Subcutaneous abdominal adipose tissue (tissue), 5 donors: ENCODE measurements around the gene PTPRCAP.
"Not testable (repeated sequence)": the region's sequence is repeated elsewhere in the genome, so short reads cannot be mapped to it uniquely, and the experiment has no call there.

Experiments used
- H3K27ac ChIP-seq: one replicate; pipeline ENCODE4 v1.7.0; 2013; ENCODE audit warnings: low read depth, mild to moderate bottlenecking, inconsistent platforms, low read length, moderate library complexity
- H3K27me3 ChIP-seq, 5 donors: one replicate each; pipeline ENCODE4 v1.7.0; 2013; ENCODE audit warnings: low read length in 5 of 5, inconsistent platforms in 1 of 5; ENCODE audit not compliant: control insufficient read depth in 5 of 5, insufficient read depth in 4 of 5
- H3K36me3 ChIP-seq, 5 donors: one replicate each; pipeline ENCODE4 v1.7.0; 2013; ENCODE audit warnings: low read length in 5 of 5; ENCODE audit not compliant: control insufficient read depth in 5 of 5, insufficient read depth in 5 of 5
- H3K4me1 ChIP-seq, 5 donors: one replicate each; pipeline ENCODE4 v1.7.0; 2013; ENCODE audit warnings: low read length in 5 of 5, mild to moderate bottlenecking in 3 of 5, moderate library complexity in 1 of 5; ENCODE audit not compliant: control insufficient read depth in 5 of 5, insufficient read depth in 5 of 5
- H3K4me3 ChIP-seq, 5 donors: one replicate each; pipeline ENCODE4 v1.7.0; 2013; ENCODE audit warnings: low read length in 5 of 5, low read depth in 1 of 5
- H3K9ac ChIP-seq, 5 donors: one replicate each; pipeline ENCODE4 v1.7.0; 2013; ENCODE audit warnings: low read length in 5 of 5, mild to moderate bottlenecking in 4 of 5, moderate library complexity in 3 of 5
- H3K9me3 ChIP-seq, 5 donors: one replicate each; pipeline ENCODE4 v1.7.0; 2013; ENCODE audit warnings: low read length in 5 of 5; ENCODE audit not compliant: control insufficient read depth in 5 of 5
- donor health status: healthy.
- donor health status: healthy.
- donor health status: healthy.
- donor health status: healthy.
- donor health status: healthy.

PTPRCAP gene

GRCh38 chr11:67409261-67409666, 28.2 kb downstream of the PTPRCAP start:
- no peak overlapping the region for H3K4me3 ChIP-seq
- no peak overlapping the region for H3K9ac ChIP-seq
- H3K27me3 ChIP-seq, result peaks cover 55 to 75% (median 59%) of the 10 kb centered on the region in 5 donors
- H3K27ac ChIP-seq, result no peak overlapping the region
- peaks cover 0 to 18% (median 8%) of the 10 kb centered on the region in 5 donors for H3K4me1 ChIP-seq
- H3K9me3 ChIP-seq, result no peaks in the 10 kb centered on the region
- H3K36me3 ChIP-seq, result no peaks in the 10 kb centered on the region

DNA sequence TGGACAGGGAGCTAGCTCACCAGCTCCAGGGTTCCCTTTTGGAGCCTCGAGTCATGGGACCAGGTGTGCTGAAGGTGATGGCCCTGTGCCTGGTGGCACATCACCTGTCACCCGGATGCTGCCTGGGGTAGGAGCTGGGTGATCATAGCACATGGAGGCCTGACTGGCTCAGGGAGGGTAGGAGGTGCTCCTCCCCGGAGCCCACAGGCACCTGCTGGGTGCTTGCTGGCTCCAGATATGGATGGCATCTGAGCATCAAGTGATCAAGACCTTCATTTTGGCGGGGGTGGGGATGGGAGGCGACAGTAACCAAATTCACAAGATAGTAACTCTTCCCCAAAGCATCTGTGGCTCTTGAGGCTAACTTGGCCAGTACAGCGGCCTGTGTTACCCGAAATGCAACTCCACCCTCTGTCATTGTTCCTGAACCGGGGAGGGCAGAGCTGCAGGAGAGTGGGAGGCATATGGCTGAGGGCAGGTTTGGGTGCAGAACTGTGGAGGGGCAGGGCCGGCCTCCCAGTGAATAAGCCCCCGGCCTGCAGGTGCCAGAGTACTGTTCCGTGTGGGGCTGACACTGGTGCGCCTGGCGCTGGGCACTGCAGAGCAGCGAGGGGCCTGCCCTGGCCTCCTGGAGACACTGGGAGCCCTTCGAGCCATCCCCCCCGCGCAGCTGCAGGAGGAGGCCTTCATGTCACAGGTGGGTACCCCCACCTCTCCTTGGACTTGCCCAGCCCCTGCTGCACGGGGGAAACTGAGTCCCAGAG, 28.9 kb downstream of the PTPRCAP start:
- Histone ChIP-seq H3K4me3 (no peak overlapping the region), H3K9ac (no peak overlapping the region), H3K4me1 (peaks cover 0 to 18% (median 8%) of the 10 kb centered on the region in 5 donors), H3K9me3 (no peaks in the 10 kb centered on the region), H3K27ac (no peak overlapping the region), H3K27me3 (peaks cover 55 to 74% (median 59%) of the 10 kb centered on the region in 5 donors), H3K36me3 (no peaks in the 10 kb centered on the region)

GRCh38 chr11:67407688-67408163, 29.8 kb downstream of the PTPRCAP start:
- H3K27me3 ChIP-seq, result peaks cover 47 to 65% (median 51%) of the 10 kb centered on the region in 5 donors
- no peak overlapping the region for H3K4me3 ChIP-seq
- H3K4me1 ChIP-seq, result peaks cover 0 to 21% (median 8%) of the 10 kb centered on the region in 5 donors
- no peaks in the 10 kb centered on the region for H3K36me3 ChIP-seq
- H3K9me3 ChIP-seq, result no peaks in the 10 kb centered on the region
- H3K9ac ChIP-seq, result no peak overlapping the region
- H3K27ac ChIP-seq, result no peak overlapping the region

GRCh38 chr11:67406969-67407687, 30.4 kb downstream of the PTPRCAP start:
- Histone ChIP-seq H3K9ac (no peak overlapping the region), H3K36me3 (no peaks in the 10 kb centered on the region), H3K4me3 (no peak overlapping the region), H3K9me3 (no peaks in the 10 kb centered on the region), H3K27me3 (peaks cover 41 to 59% (median 45%) of the 10 kb centered on the region in 5 donors), H3K27ac (no peak overlapping the region), H3K4me1 (peaks cover under 1 to 26% (median 12%) of the 10 kb centered on the region in 5 donors)

GRCh38 chr11:67406420-67406968, 31.0 kb downstream of the PTPRCAP start:
- Histone ChIP-seq H3K36me3 (no peaks in the 10 kb centered on the region), H3K4me3 (no peak overlapping the region), H3K9me3 (no peaks in the 10 kb centered on the region), H3K4me1 (peaks cover 2 to 28% (median 15%) of the 10 kb centered on the region in 5 donors), H3K9ac (no peak overlapping the region), H3K27me3 (peaks cover 35 to 53% (median 38%) of the 10 kb centered on the region in 5 donors), H3K27ac (no peak overlapping the region)

GRCh38 chr11:67405688-67406339, 31.7 kb downstream of the PTPRCAP start:
- no peak overlapping the region for H3K4me3 ChIP-seq
- H3K27ac ChIP-seq, result no peak overlapping the region
- no peaks in the 10 kb centered on the region for H3K36me3 ChIP-seq
- peaks cover 2 to 34% (median 19%) of the 10 kb centered on the region in 5 donors for H3K4me1 ChIP-seq
- H3K9ac ChIP-seq, result no peak overlapping the region
- peaks cover 29 to 46% (median 33%) of the 10 kb centered on the region in 5 donors for H3K27me3 ChIP-seq
- H3K9me3 ChIP-seq, result no peaks in the 10 kb centered on the region

GRCh38 chr11:67405196-67405567, 32.3 kb downstream of the PTPRCAP start:
- Histone ChIP-seq H3K4me1 (peaks cover 5 to 40% (median 26%) of the 10 kb centered on the region in 5 donors), H3K27ac (no peak overlapping the region), H3K4me3 (peak overlapping the region in 1 of 5 donors; percentile 6), H3K36me3 (no peaks in the 10 kb centered on the region), H3K27me3 (peaks cover 23 to 40% (median 26%) of the 10 kb centered on the region in 5 donors), H3K9ac (no peak overlapping the region), H3K9me3 (no peaks in the 10 kb centered on the region)

DNA sequence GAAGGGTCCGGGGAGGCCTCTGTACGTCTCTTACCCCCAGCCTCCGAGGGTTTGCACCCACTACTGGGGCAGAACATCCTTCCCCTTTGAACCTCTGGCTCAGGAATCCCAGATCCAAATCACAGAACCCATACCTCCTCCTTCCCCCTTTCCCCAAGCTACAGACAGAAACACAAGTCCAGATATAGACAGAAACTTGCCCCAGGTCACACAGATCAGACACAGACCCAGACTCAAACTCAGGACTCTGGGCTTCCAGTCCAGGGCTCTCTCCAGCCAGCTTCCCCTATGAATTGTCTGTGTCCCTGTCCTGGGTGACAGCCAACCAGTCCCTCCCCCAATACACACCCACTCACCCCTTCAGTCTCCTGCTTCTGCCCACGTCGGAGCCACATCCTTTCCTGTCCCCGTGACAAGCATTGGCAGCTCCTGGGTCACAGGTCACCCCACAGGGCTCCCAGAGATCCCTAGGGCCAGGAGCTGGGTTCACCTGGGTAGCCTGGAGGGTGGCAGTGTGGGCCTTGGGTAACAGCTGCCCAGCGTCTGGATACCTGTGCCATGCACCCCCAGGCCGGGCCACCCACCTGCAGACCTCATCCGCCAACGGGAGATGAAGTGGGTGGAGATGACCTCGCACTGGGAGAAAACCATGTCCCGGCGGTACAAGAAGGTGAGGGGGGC, 32.8 kb downstream of the PTPRCAP start:
- H3K27me3 ChIP-seq, result peaks cover 18 to 34% (median 22%) of the 10 kb centered on the region in 5 donors
- no peaks in the 10 kb centered on the region for H3K9me3 ChIP-seq
- no peak overlapping the region for H3K27ac ChIP-seq
- H3K4me3 ChIP-seq, result peak overlapping the region in 2 of 5 donors; percentile 6 to 38
- peaks cover 7 to 42% (median 28%) of the 10 kb centered on the region in 5 donors for H3K4me1 ChIP-seq
- peaks cover 0 to under 1% (median 0%) of the 10 kb centered on the region in 5 donors for H3K36me3 ChIP-seq
- H3K9ac ChIP-seq, result no peak overlapping the region

DNA sequence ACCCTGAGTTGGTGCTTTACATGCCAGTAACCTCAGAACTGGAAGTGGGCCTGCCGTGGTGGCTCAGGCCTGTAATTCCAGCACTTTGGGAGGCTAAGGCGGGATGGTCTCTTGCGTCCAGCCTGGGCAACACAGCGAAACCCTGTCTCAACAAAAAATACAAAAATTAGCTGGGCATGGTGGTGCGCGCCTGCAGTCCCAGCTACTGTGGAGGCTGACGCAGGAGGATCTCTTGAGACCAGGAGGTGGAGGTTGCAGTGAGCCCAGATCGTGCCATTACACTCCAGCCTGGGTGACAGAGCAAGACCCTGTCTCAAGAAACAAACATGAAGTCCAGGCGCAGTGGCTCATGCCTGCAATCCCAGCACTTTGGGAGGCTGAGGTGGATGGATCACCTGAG, 34.4 kb downstream of the PTPRCAP start:
- H3K27me3 ChIP-seq, result peaks cover 5 to 21% (median 9%) of the 10 kb centered on the region in 5 donors
- H3K27ac ChIP-seq, H3K9ac ChIP-seq, H3K9me3 ChIP-seq, H3K4me3 ChIP-seq: not testable (repeated sequence)
- peaks cover 0 to 16% (median 15%) of the 10 kb centered on the region in 5 donors for H3K36me3 ChIP-seq
- peaks cover 8 to 43% (median 37%) of the 10 kb centered on the region in 5 donors for H3K4me1 ChIP-seq
